Limb (tissue), 2 donors: Measurements from ENCODE around the gene LIX1.
"Not testable (repeated sequence)": the region's sequence is repeated elsewhere in the genome, so short reads cannot be mapped to it uniquely, and the experiment has no call there.

Source experiments
- DNase-seq, 2 donors: peaks; one replicate each; pipeline ENCODE4 v3.0.0-alpha.2; 2016; ENCODE audit errors: extremely low spot score in 2 of 2

Gene LIX1

DNA sequence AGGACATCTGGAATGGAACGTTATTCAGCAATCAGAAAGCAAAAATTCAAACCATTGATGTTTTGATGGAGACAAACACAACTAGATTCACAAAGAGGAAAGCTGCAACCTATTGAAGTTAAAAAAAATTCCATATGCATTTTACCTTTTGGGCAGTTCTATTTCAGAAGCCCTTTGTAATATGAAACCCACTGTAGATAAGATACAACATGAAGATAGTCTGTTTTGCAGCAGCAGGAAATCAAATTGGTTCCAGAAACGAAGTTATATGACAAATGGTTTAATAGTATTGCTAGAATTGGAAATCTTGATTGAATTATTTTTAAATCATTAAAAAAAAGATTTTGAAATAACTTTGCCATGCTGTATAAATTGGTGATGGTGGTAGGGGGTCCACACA, 872 bp downstream of the LIX1 start:
- no peak for DNase-seq

- no peak for DNase-seq
Observed at GRCh38 chr5:97141031-97141430, 1.4 kb downstream of the LIX1 start.

DNA sequence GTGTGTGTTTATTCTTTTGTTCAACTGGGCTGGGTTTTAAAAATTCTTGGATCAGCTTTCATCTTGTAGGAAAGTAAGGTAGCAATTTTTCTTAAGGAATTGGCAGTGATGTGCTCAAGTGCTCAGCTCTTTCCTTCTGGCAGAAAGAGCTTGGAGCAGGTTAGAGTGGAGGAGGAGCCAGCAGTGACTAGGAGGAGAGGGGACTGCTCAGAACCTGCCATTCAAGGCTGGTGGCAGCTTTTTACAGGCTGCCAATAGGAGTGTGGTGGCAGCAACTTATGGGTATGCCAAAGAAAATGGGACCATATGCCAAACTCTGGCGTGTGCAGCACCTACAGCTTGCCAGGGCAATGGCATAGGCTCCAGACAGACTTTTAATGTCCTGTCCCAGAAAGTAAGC, 2.2 kb downstream of the LIX1 start:
- not testable (repeated sequence) for DNase-seq

DNA sequence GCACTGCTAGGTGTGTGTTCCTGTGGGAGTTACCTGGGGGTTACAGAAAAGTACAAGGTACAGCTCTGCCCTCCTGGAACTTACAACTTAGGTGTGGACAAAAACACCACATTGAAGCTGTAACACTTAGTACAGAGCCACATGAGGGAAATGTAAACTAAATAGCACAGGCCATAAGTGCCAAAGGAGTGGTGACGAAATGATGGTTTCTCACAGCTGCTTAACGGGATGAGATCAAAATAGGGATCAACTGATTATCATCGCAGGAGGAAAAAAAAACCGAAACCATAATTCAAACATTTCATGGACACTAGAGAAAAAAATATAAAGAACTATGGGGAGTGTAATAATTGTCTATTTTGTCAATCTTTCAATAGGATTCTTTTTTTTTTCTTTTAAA, 5.9 kb downstream of the LIX1 start:
- DNase-seq = no peak

- DNase-seq = no peak
Observed at GRCh38 chr5:97135868-97136267, 6.5 kb downstream of the LIX1 start.

- DNase-seq = no peak
Observed at GRCh38 chr5:97134634-97135033, 7.8 kb downstream of the LIX1 start.

GRCh38 chr5:97133101-97133500, 9.3 kb downstream of the LIX1 start:
- DNase-seq = no peak

- no peak for DNase-seq
Observed at GRCh38 chr5:97131921-97132320, 10.5 kb downstream of the LIX1 start.

GRCh38 chr5:97131139-97131710, 11.2 kb downstream of the LIX1 start:
- no peak for DNase-seq

DNA sequence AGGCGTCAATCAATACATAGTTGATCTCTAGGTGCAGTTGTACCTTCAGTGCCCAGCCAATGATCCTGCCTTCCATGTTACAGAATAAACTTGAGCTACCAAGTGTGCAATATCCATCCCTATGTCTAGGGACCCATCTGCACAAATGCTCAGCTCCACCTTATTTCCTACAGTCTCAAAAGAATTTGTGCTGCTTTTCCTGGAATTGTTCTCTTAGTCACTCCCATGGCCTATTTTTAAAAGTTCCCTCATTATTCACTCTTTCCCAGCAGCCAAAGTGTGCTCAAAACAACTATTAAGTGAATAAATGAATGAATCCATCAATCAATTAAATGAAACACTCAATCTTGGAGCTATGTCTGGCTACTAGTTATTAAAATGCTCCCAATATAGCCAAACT, 14.7 kb downstream of the LIX1 start:
- no peak for DNase-seq

- DNase-seq = no peak
Observed at GRCh38 chr5:97125125-97125683, 17.2 kb downstream of the LIX1 start.

GRCh38 chr5:97124335-97124734, 18.1 kb downstream of the LIX1 start:
- no peak for DNase-seq

DNA sequence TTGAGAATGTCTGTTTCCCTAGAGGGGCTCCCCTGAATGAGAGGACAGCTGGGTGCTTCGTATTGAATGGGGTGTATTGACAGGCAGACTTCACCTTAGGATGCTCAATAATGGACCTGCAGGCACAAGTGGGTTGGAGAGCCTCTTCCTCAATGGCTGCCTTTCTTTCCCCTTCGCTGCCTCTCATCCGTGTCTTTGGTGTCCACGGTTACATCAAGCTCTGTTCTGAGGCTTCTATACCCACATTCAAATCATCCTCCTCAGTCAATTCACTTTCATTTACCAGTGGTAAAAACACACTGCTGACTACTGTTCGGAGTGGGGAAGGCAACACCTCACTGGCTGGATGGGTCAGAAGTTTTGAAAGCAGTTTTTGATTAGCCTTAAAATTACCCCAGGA, 20.6 kb downstream of the LIX1 start:
- DNase-seq = no peak

- no peak for DNase-seq
Observed at GRCh38 chr5:97120195-97120594, 22.2 kb downstream of the LIX1 start.

DNA sequence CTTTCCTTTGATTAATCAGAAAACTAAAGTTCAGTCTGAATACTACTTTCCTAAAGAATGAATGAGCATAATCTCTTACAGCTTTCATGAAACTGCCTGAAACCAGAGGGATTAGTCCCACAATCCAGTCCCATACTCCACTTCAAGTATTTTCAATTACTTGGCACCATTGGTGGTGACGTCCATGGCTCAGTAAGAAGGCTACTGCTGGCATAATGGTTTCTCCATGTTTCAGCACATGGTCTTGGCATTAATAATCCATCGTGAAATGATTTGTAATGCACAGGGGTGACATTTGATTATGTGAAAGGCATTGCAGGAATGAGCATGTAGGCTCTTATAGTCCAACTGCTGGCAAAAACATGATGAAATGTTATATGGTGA, 23.4 kb downstream of the LIX1 start:
- DNase-seq = peak in 1 of 2 donors; percentile 90

DNA sequence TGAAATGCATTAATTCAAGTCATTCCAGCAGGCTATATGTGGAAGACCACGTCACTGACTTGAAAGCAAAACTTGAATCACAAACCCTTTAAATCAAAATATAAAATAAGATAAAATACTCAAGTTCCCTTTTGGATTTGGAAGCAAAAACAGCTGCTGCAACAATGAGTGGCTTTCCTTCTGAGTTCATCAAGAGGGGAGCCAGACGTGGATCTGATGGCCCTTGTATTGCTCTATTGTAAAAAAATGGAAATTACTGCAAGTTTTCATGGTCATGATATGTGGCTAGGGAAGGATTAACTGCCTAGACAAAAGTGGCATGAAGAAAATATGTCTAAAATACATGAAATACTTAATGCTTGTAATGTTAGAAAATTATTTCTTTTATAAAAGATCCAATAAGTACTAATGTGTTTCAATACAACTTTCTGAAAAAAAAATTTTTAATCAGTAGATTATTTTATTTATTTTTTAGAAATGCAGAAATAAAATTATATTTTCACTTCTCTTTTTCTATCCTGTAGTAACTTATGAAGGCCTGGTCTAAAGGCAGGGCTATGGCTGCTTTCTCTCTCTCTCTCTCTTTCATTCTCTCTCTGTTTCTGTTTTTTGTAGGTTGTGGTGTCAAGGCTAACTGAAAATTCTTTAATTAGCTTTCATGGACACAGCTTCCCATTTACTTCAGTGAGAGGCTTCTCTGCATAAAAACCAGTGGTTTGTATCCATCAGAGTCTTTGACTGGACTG, 24.0 kb downstream of the LIX1 start:
- DNase-seq = no peak

GRCh38 chr5:97115932-97116331, 26.5 kb downstream of the LIX1 start:
- DNase-seq = no peak

DNA sequence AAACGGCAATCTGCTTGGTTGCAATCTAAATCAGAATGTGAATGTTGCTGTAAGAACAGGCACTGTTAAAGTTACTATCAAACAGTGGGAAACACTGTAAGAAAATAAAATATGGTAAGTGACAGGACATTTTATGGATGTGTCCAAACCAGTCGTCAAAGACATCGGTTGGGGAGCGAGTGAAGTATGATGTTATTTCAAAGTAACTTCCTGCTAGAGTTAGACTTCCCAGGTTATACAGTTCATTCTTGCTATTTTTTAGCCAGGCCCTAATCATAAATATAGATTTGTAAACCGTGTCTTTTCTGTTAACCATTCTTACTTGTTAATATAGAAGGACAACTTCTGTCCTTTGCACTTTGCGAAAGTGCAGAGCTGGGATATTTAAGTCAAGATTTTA, 30.2 kb downstream of the LIX1 start:
- no peak for DNase-seq

DNA sequence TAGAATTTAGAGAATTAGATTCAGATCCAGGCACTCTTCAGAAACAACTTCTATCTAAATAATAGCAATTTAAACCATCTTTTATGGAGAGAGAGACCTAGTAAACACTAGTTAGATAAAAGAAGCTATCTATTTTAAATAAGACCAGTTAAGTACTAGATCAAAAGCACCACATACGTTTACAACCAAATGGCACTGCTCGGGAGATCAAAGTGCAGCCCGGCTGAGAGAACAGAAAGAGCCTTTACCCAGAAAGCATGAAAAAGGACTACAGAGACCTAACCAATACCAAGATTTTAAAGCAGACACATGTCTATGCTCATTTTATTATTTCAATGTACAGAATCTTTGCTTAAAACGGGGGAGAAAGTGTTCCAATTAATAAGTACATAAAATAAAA, 30.8 kb downstream of the LIX1 start:
- DNase-seq = no peak

- DNase-seq = no peak
Observed at GRCh38 chr5:97111004-97111403, 31.4 kb downstream of the LIX1 start.

GRCh38 chr5:97107318-97107717, 35.1 kb downstream of the LIX1 start:
- no peak for DNase-seq

- DNase-seq = no peak
Observed at GRCh38 chr5:97106216-97106581, 36.2 kb downstream of the LIX1 start.

- no peak for DNase-seq
Observed at GRCh38 chr5:97105501-97106215, 36.8 kb downstream of the LIX1 start.
